Peyer's patch (tissue), 4 donors: Measurements from ENCODE around the gene NME8. TPM values are rescaled to one million over a fixed set of nuclear protein-coding genes. Genes with fewer than 3 reads are reported as not detected.
A peak's percentile ranks its signal among the peaks of the same experiment; 100 is the strongest.

Experiments used
- DNase-seq, 3 donors: peaks; one replicate each; pipeline ENCODE4 v3.0.0-alpha.2; 2017 to 2019
- H3K27ac ChIP-seq, 4 donors: fragments of 200-600 bp; sonication (generic); one replicate each; pipeline ENCODE4 v1.5.1; 2016 to 2019
- H3K27me3 ChIP-seq, 2 donors: fragments of 200-600 bp; sonication (generic); one replicate each; pipeline ENCODE4 v1.5.1; 2019
- H3K36me3 ChIP-seq, 3 donors: fragments of 200-600 bp; sonication (generic); one replicate each; pipeline ENCODE4 v1.5.1; 2016 to 2019
- H3K4me1 ChIP-seq, 4 donors: fragments of 200-600 bp; sonication (generic); one replicate each; pipeline ENCODE4 v1.5.1; 2016 to 2019
- H3K4me3 ChIP-seq, 4 donors: fragments of 200-600 bp; sonication (generic); 1 replicate in 3 of 4; 2 replicates in 1 of 4; pipeline ENCODE4 v1.5.1; 2016 to 2019; ENCODE audit warnings: mild to moderate bottlenecking in 1 of 4
- H3K9me3 ChIP-seq, 4 donors: fragments of 200-600 bp; sonication (generic); one replicate each; pipeline ENCODE4 v1.5.1; 2016 to 2019; ENCODE audit warnings: mild to moderate bottlenecking in 1 of 4
- POLR2A ChIP-seq, 2 donors: fragments of 450-650 bp; IDR thresholded peaks; one replicate each; pipeline ENCODE4 v1.5.1; 2017; ENCODE audit warnings: antibody characterized with exemption in 2 of 2, mild to moderate bottlenecking in 2 of 2, moderate library complexity in 2 of 2
- total RNA-seq, 4 donors: library from RNA; depleted of rRNA; stranded (reverse); fragments of >200 nt; gene quantifications; one replicate each; pipeline ENCODE4 v1.1.0, GENCODE V29; 2016
- TF ChIP-seq, protein P1 (sequence below), 6 experiments: fragments of 450-650 bp in 4 of 6; fragments of 200-600 bp in 2 of 6; sonication (generic) in 1 of 6; IDR thresholded peaks; one replicate each; pipeline ENCODE4 v1.5.1; 2017 to 2019; ENCODE audit warnings: antibody characterized with exemption in 6 of 6, mild to moderate bottlenecking in 3 of 6, moderate library complexity in 1 of 6

Gene NME8
- total RNA-seq, 4 donors from 2014 or later = 1.7 TPM; not detected in 3

DNA sequence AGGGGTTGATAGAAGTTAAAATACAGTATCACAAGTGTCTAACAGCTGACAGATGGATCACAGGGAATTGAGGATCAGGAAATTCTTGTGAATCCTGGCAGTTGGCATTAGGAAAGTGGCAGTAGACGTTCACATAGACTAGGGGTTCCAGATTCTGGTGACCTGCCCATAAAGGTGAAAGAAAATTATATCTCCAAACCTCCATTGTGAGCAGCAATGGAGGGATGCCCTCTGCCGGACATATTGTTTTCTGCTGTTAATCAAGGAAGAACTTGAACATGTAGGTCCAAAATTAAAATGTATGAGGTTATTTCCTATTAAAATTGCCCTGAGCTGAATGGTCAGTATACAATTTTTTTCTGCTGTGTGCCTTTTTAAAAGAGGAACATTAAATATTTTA lies 5.1 kb downstream of the NME8 start:
- Histone ChIP-seq H3K4me3 (no peak overlapping the region), H3K36me3 (no peaks in the 10 kb centered on the region), H3K9me3 (no peaks in the 10 kb centered on the region), H3K4me1 (no peaks in the 10 kb centered on the region), H3K27ac (no peak overlapping the region), H3K27me3 (no peaks in the 10 kb centered on the region)
- DNase-seq = no peak
- TF ChIP-seq, protein P1, sequence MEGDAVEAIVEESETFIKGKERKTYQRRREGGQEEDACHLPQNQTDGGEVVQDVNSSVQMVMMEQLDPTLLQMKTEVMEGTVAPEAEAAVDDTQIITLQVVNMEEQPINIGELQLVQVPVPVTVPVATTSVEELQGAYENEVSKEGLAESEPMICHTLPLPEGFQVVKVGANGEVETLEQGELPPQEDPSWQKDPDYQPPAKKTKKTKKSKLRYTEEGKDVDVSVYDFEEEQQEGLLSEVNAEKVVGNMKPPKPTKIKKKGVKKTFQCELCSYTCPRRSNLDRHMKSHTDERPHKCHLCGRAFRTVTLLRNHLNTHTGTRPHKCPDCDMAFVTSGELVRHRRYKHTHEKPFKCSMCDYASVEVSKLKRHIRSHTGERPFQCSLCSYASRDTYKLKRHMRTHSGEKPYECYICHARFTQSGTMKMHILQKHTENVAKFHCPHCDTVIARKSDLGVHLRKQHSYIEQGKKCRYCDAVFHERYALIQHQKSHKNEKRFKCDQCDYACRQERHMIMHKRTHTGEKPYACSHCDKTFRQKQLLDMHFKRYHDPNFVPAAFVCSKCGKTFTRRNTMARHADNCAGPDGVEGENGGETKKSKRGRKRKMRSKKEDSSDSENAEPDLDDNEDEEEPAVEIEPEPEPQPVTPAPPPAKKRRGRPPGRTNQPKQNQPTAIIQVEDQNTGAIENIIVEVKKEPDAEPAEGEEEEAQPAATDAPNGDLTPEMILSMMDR (IDR thresholded peaks at IDR 0.05) = peak in 1 of 6 experiments; percentile 8
- TF ChIP-seq POLR2A (IDR thresholded peaks at IDR 0.05) = no peak

DNA sequence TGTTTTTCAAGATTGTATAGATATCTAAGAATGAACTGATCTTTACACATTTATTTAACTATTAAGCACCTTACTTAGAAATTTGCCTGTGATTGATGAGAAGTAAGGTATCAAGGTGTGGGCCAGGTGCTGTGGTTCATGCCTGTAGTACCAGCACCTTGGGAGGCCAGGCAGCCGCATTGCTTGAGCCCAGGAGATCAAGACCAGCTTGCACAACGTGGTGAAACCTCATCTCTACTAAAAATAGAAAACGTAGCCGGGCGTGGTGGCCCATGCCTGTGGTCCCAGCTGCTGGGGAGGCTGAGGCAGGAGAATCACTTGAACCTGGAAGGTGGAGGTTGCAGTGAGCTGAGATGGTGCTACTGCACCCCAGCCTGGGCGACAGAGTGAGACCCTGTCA lies 33.7 kb downstream of the NME8 start:
- Histone ChIP-seq H3K27ac (no peak overlapping the region), H3K36me3 (no peaks in the 10 kb centered on the region), H3K9me3 (no peaks in the 10 kb centered on the region), H3K4me3 (no peak overlapping the region), H3K27me3 (no peaks in the 10 kb centered on the region), H3K4me1 (no peaks in the 10 kb centered on the region)
- DNase-seq = no peak
- TF ChIP-seq POLR2A (IDR thresholded peaks at IDR 0.05) = no peak
- TF ChIP-seq, protein P1 (IDR thresholded peaks at IDR 0.05) = no peak

DNA sequence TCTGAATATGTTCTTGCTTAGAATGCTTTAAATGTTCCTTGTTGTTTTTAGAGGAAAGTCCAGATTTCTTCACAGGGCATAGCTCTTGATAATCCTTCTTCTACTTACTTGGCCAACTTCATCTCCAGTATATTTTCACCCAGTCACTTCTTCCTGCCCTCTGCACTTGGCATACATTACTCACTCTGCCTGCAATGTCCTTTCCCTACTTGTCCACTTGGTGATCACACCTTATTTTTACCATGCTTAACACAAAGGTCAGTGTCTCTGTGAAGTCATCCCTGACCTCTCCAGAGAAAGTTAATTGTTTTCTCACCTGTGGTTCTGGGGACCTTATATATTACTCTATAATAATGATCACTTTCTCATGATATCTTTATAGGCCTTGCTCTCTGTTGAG lies 45.0 kb downstream of the NME8 start:
- H3K27me3 ChIP-seq = no peaks in the 10 kb centered on the region
- DNase-seq = no peak
- TF ChIP-seq, protein P1 (IDR thresholded peaks at IDR 0.05) = no peak
- TF ChIP-seq POLR2A (IDR thresholded peaks at IDR 0.05) = no peak
- no peaks in the 10 kb centered on the region for H3K9me3 ChIP-seq
- H3K36me3 ChIP-seq = no peaks in the 10 kb centered on the region
- H3K27ac ChIP-seq = no peak overlapping the region
- H3K4me1 ChIP-seq = no peaks in the 10 kb centered on the region
- no peak overlapping the region for H3K4me3 ChIP-seq

DNA sequence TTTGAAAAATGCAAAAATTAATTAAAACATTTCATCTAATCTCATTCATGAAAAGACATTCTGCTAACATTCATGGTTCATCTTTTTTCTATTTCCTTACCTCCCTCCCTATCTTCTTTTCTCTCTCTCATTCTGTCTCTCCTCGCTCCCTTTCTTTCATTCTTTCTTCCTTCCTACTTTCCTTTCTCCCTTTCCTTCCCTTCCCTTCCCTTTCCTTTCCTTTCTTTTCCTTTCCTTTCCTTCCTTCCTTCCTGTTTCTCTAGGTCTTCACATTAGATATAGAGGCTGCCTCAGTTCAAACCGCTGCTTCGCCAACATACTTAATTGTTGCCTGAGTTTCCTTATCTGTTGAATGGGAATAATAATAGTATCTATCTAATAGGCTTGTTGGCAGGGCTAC lies 46.3 kb downstream of the NME8 start:
- no peak for DNase-seq
- no peak overlapping the region for H3K4me3 ChIP-seq
- H3K27me3 ChIP-seq = no peaks in the 10 kb centered on the region

DNA sequence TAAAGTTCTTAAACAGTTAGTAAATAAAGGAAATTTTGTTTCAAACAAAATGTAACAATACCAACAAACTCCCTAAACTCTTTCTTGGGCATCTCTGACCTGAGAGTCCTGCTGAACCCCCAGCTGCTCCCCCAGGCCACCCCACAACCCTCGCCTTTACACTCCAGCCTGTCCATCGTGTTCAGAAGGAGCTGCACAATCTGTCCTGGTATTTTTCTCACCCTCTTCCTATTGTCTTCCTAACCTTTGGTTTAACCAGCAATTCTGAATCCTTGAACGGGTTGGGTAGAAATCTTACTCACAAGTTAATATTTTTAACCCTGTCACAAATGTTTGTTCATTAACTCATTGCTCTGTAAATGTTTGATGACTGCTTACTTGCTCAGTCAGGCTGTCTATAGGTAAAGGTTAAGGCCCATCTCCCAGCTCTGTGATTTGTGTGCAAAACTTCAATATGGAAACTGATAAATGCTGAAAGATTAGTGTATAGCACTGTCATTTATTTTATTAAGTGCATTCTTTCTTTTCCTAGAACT lies 51.4 kb downstream of the NME8 start:
- Histone ChIP-seq H3K4me1 (no peaks in the 10 kb centered on the region), H3K27me3 (no peaks in the 10 kb centered on the region), H3K36me3 (no peaks in the 10 kb centered on the region), H3K27ac (no peak overlapping the region), H3K4me3 (no peak overlapping the region), H3K9me3 (no peaks in the 10 kb centered on the region)
- DNase-seq = no peak
- TF ChIP-seq, protein P1 (IDR thresholded peaks at IDR 0.05) = no peak
- TF ChIP-seq POLR2A (IDR thresholded peaks at IDR 0.05) = no peak

More for the DNA sequence above, 46.3 kb downstream of the NME8 start:
- TF ChIP-seq, protein P1 (IDR thresholded peaks at IDR 0.05) = no peak
- no peak for TF ChIP-seq POLR2A (IDR thresholded peaks at IDR 0.05)
- Histone ChIP-seq H3K4me1 (no peaks in the 10 kb centered on the region), H3K9me3 (no peaks in the 10 kb centered on the region), H3K36me3 (no peaks in the 10 kb centered on the region), H3K27ac (no peak overlapping the region)
